Upper lobe of left lung (tissue), 6 donors: Measurements from ENCODE around the gene KIAA1210. TPM values are rescaled to one million over a fixed set of nuclear protein-coding genes. Genes with fewer than 3 reads are reported as not detected.

Experiments used
- ATAC-seq, 2 donors: fragments of 200-7000 bp; cut with Tn5 transposase; one replicate each; pipeline ENCODE4 v1.9.1; 2022; ENCODE audit warnings: mild to moderate bottlenecking in 2 of 2, moderate library complexity in 2 of 2; ENCODE audit not compliant: low FRiP score in 2 of 2
- DNase-seq, 2 donors: peaks; one replicate each; pipeline ENCODE4 v3.0.0-alpha.2; 2019 to 2020
- H3K27ac ChIP-seq, 4 donors: fragments of 200-600 bp; sonication (generic); one replicate each; pipeline ENCODE4 v1.5.1; 2016 to 2019
- H3K27me3 ChIP-seq, 4 donors: fragments of 200-600 bp; sonication (generic); one replicate each; pipeline ENCODE4 v1.5.1; 2017 to 2019
- H3K36me3 ChIP-seq, 4 donors: fragments of 200-600 bp; sonication (generic); one replicate each; pipeline ENCODE4 v1.5.1; 2016 to 2019
- H3K4me1 ChIP-seq, 4 donors: fragments of 200-600 bp; sonication (generic); one replicate each; pipeline ENCODE4 v1.5.1; 2018 to 2019
- H3K4me3 ChIP-seq, 4 donors: fragments of 200-600 bp; sonication (generic); one replicate each; pipeline ENCODE4 v1.5.1; 2017 to 2019; ENCODE audit warnings: mild to moderate bottlenecking in 2 of 4, moderate library complexity in 1 of 4
- H3K9me3 ChIP-seq, 4 donors: fragments of 200-600 bp; sonication (generic); one replicate each; pipeline ENCODE4 v1.5.1; 2018 to 2019
- CTCF ChIP-seq, 6 experiments: fragments of 450-650 bp in 4 of 6; fragments of 200-600 bp in 2 of 6; sonication (generic) in 2 of 6; IDR thresholded peaks; one replicate each; pipeline ENCODE4 v1.5.1; 2016 to 2019; ENCODE audit warnings: antibody characterized with exemption in 6 of 6
- EP300 ChIP-seq, 4 donors: sonication (generic); formaldehyde crosslinking; IDR thresholded peaks; one replicate each; pipeline ENCODE4 v1.5.1; 2017; ENCODE audit warnings: antibody characterized with exemption in 4 of 4, control low read depth in 2 of 4
- POLR2A ChIP-seq, 4 donors: fragments of 450-650 bp; IDR thresholded peaks; one replicate each; pipeline ENCODE4 v1.5.1; 2016 to 2017; ENCODE audit warnings: antibody characterized with exemption in 4 of 4, mild to moderate bottlenecking in 2 of 4
- POLR2AphosphoS5 ChIP-seq, 2 donors: sonication (generic); formaldehyde crosslinking; IDR thresholded peaks; one replicate each; pipeline ENCODE4 v1.5.1; 2017; ENCODE audit warnings: antibody characterized with exemption in 2 of 2
- WGBS, 2 donors: methylation state at CpG; one replicate each; pipeline ENCODE4 v1.1.5; 2017 to 2018; 5-methylcytosine and 5-hydroxymethylcytosine counted together
- total RNA-seq, 6 donors: library from RNA; depleted of rRNA in 4 of 6; stranded (reverse); fragments of >200 nt in 4 of 6; gene quantifications; one replicate each; pipeline versions ENCODE4 v1.1.0 to v1.2.1, GENCODE V29; 2016 to 2021
- donor health status: DM: no; HTN: no; CAD: no; lungs with moderate emphysema.
- donor health status: DM: no; HTN: yes; CAD: no; lungs with severe emphysema.

The KIAA1210 gene
- total RNA-seq, 6 donors from 2014 or later: not detected

GRCh38 chrX:119067023-119067739, 60.4 kb downstream of the KIAA1210 start:
- TF ChIP-seq POLR2AphosphoS5 (IDR thresholded peaks at IDR 0.05) (no peak), EP300 (IDR thresholded peaks at IDR 0.05) (no peak), POLR2A (IDR thresholded peaks at IDR 0.05) (no peak), CTCF (IDR thresholded peaks at IDR 0.05) (peak in 4 of 6 experiments; percentile 45 to 64 (median 56))
- peak in 1 of 2 donors; percentile 40 for DNase-seq
- H3K36me3 ChIP-seq: no peaks in the 10 kb centered on the region
- WGBS, 2 donors: 2 to 4% methylated on average over 7 of the region's 7 CpGs
- no peak overlapping the region for H3K27ac ChIP-seq
- H3K9me3 ChIP-seq: no peaks in the 10 kb centered on the region
- no peak overlapping the region for H3K4me3 ChIP-seq
- ATAC-seq: peak; percentile 67 to 81
- H3K4me1 ChIP-seq: no peaks in the 10 kb centered on the region
- H3K27me3 ChIP-seq: no peaks in the 10 kb centered on the region

GRCh38 chrX:119063428-119063827, 64.2 kb downstream of the KIAA1210 start:
- H3K4me1 ChIP-seq: no peaks in the 10 kb centered on the region
- DNase-seq (no peak), ATAC-seq (no peak)
- 85 to 95% methylated on average over 7 of the region's 7 CpGs for WGBS, 2 donors
- no peaks in the 10 kb centered on the region for H3K36me3 ChIP-seq
- H3K27me3 ChIP-seq: no peaks in the 10 kb centered on the region
- no peaks in the 10 kb centered on the region for H3K9me3 ChIP-seq
- no peak overlapping the region for H3K4me3 ChIP-seq
- TF ChIP-seq CTCF (IDR thresholded peaks at IDR 0.05) (no peak), POLR2AphosphoS5 (IDR thresholded peaks at IDR 0.05) (no peak), POLR2A (IDR thresholded peaks at IDR 0.05) (no peak), EP300 (IDR thresholded peaks at IDR 0.05) (no peak)
- no peak overlapping the region for H3K27ac ChIP-seq

GRCh38 chrX:119062750-119063374, 64.8 kb downstream of the KIAA1210 start:
- H3K9me3 ChIP-seq: no peaks in the 10 kb centered on the region
- no peaks in the 10 kb centered on the region for H3K36me3 ChIP-seq
- DNase-seq: no peak
- no peak overlapping the region for H3K4me3 ChIP-seq
- TF ChIP-seq POLR2A (IDR thresholded peaks at IDR 0.05): no peak
- TF ChIP-seq POLR2AphosphoS5 (IDR thresholded peaks at IDR 0.05): no peak
- no peak for TF ChIP-seq CTCF (IDR thresholded peaks at IDR 0.05)
- TF ChIP-seq EP300 (IDR thresholded peaks at IDR 0.05): no peak
- H3K27ac ChIP-seq: no peak overlapping the region
- WGBS, 2 donors: 60 to 65% methylated on average over 6 of the region's 6 CpGs
- peak in 1 of 2 donors; percentile 34 for ATAC-seq
- H3K27me3 ChIP-seq: no peaks in the 10 kb centered on the region
- no peaks in the 10 kb centered on the region for H3K4me1 ChIP-seq

GRCh38 chrX:119055687-119056086, 71.9 kb downstream of the KIAA1210 start:
- ATAC-seq (no peak), DNase-seq (no peak)
- Histone ChIP-seq H3K4me1 (no peaks in the 10 kb centered on the region), H3K36me3 (no peaks in the 10 kb centered on the region), H3K27me3 (no peaks in the 10 kb centered on the region), H3K9me3 (no peaks in the 10 kb centered on the region), H3K4me3 (no peak overlapping the region), H3K27ac (no peak overlapping the region)
- TF ChIP-seq POLR2A (IDR thresholded peaks at IDR 0.05): no peak
- TF ChIP-seq CTCF (IDR thresholded peaks at IDR 0.05): no peak
- TF ChIP-seq POLR2AphosphoS5 (IDR thresholded peaks at IDR 0.05): no peak
- WGBS, 2 donors: 40 to 46% methylated on average over 1 to 2 of the region's 2 CpGs
